Measurements from ENCODE around the gene IL11. TPM values are rescaled to one million over a fixed set of nuclear protein-coding genes. Genes with fewer than 3 reads are reported as not detected.

IL11 gene
- polyA plus RNA-seq, 2 of the 4 experiments (the other 2 are of a cell fraction): 52.4 to 100.0 TPM

- TF ChIP-seq CTCF (IDR thresholded peaks at IDR 0.05): no peak
- TF ChIP-seq ZNF302 (CRISPR knock-in tag; IDR thresholded peaks at IDR 0.05): no peak
- no peak for TF ChIP-seq EHF (CRISPR knock-in tag; IDR thresholded peaks at IDR 0.05)
- no peak for TF ChIP-seq SREBF2 (IDR thresholded peaks at IDR 0.05)
- no peak for TF ChIP-seq MAFK (IDR thresholded peaks at IDR 0.05; ENCODE audit: partially characterized antibody)
- TF ChIP-seq JUN (IDR thresholded peaks at IDR 0.05): no peak; a peak in 2 of 5 replicates
- no peak for TF ChIP-seq HDAC2 (IDR thresholded peaks at IDR 0.05)
- TF ChIP-seq FOSL2 (IDR thresholded peaks at IDR 0.05): no peak
- TF ChIP-seq FOSL2 (CRISPR knock-in tag; IDR thresholded peaks at IDR 0.05): no peak
- TF ChIP-seq, protein P1, sequence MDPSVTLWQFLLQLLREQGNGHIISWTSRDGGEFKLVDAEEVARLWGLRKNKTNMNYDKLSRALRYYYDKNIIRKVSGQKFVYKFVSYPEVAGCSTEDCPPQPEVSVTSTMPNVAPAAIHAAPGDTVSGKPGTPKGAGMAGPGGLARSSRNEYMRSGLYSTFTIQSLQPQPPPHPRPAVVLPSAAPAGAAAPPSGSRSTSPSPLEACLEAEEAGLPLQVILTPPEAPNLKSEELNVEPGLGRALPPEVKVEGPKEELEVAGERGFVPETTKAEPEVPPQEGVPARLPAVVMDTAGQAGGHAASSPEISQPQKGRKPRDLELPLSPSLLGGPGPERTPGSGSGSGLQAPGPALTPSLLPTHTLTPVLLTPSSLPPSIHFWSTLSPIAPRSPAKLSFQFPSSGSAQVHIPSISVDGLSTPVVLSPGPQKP (IDR thresholded peaks at IDR 0.05; ENCODE audit: low read depth, low read length): no peak
- TF ChIP-seq NR3C1 (IDR thresholded peaks at IDR 0.05): no peak
- no peak for TF ChIP-seq MYC (IDR thresholded peaks at IDR 0.05; ENCODE audit: borderline replicate concordance, low read length)
- TF ChIP-seq ZFP36 (IDR thresholded peaks at IDR 0.05; ENCODE audit: borderline replicate concordance, partially characterized antibody): no peak
- TF ChIP-seq MAZ (IDR thresholded peaks at IDR 0.05; ENCODE audit: borderline replicate concordance, low read depth, low read length): no peak
- peak; percentile 91 for TF ChIP-seq RARB (CRISPR knock-in tag; IDR thresholded peaks at IDR 0.05)
- TF ChIP-seq EHMT2 (IDR thresholded peaks at IDR 0.05; ENCODE audit: low read depth): no peak
- TF ChIP-seq NPAS2 (CRISPR knock-in tag; IDR thresholded peaks at IDR 0.05; ENCODE audit: borderline replicate concordance): no peak
These were observed 484 bp downstream of the IL11 start (continued) for GRCh38 chr19:55369653-55370304.

DNA sequence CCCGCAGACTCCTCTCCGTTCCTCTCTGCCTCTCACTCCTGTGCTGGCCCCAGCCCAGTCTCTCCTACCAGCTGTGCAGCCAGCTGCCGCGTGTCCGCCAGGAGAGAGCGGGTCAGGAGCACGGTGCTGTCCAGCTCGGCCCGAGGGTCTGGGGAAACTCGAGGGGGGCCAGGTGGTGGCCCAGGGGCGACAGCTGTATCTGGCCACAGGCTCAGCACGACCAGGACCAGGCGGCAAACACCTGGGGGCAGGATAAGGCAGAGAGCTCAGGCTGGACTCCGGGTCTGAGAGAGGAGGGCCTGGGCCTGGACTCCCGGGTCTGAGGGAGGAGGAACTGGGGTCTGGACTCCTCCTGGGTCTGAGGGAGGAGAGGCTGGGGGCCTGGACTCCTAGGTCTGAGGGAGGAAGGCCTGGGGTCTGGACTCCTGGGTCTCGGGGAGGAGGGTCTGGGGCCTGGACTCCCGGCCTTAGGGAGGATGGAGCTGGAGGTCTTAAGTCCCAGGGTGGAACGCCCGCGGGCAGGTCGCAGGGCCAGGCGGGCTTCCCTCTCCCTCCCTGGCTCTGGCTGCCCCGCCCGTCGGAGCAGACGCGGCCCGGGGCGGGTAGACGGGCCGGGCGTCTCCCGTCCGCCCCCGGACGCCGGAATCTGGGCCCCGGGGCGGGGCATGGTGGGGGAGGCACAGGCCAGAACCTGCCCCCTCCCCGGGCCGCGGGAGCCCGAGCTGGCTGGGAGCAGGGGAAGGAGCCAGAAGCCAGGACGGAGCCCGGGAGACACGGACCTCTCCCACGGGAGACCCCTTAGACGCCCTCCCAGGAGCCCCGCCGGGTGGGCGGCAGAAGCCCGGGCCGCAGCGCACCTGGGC lies 1.3 kb downstream of the IL11 start:
- ATAC-seq: peak; percentile 4 to 7; a peak in 3 of 6 replicates
- no peaks in the 10 kb centered on the region for H3K9me3 ChIP-seq
- FAIRE-seq: no peak
- ChIA-PET CTCF (interaction anchor here (0.6 to 14.8 kb wide), 9 partner anchors 9 to 228 kb away, joined by 3 to 105 read pairs (median 9); partner anchors contain the start of gene TMEM238), POLR2A (interaction anchor here (0.8 to 2.8 kb wide), 5 partner anchors 10 to 39 kb away, joined by 3 to 13 read pairs (median 4); partner anchors contain the start of genes KMT5C, TMEM238 and UBE2S)
- peak overlapping the region; percentile 85 for H3K4me3 ChIP-seq
- peak overlapping the region; percentile 91 to 96 for H3K27ac ChIP-seq
- 28% methylated on average over 28 of the region's 54 CpGs for WGBS (ENCODE audit: missing lambda C conversion rate)
- DNase-seq (ENCODE audit: low read depth in 1 of 2, low spot score in 1 of 2): peak in 1 of 2 experiments; percentile 59
- peaks cover 53% of the 10 kb centered on the region for H3K4me1 ChIP-seq
- peak overlapping the region; percentile 93 for H3K4me2 ChIP-seq
- TF ChIP-seq ZC3H11A (IDR thresholded peaks at IDR 0.05) (no peak), MYC (IDR thresholded peaks at IDR 0.05; ENCODE audit: borderline replicate concordance, low read length) (no peak), MAZ (IDR thresholded peaks at IDR 0.05; ENCODE audit: borderline replicate concordance, low read depth, low read length) (0 out of 2 replicates have a peak, but pooled peaks have one; percentile 21), ZSCAN20 (CRISPR knock-in tag; IDR thresholded peaks at IDR 0.05) (no peak), ZFP36 (IDR thresholded peaks at IDR 0.05; ENCODE audit: borderline replicate concordance, partially characterized antibody) (peak; percentile 49), HDAC2 (IDR thresholded peaks at IDR 0.05) (no peak), FOXS1 (CRISPR knock-in tag; IDR thresholded peaks at IDR 0.05) (no peak), NR3C1 (IDR thresholded peaks at IDR 0.05) (no peak), ATOH8 (CRISPR knock-in tag; IDR thresholded peaks at IDR 0.05; ENCODE audit: low read depth) (no peak), POLR2A (IDR thresholded peaks at IDR 0.05; ENCODE audit: low read length) (0 out of 2 replicates have a peak, but pooled peaks have one; percentile 9), JUN (IDR thresholded peaks at IDR 0.05) (peak; percentile 34 to 38; a peak in 3 of 5 replicates)
